HL-60/S4 treated with retinoic acid at 250 ng/mL for 4 days and 3 days (cell line): ENCODE measurements around the gene TIMM17B.

Source experiments
- in situ Hi-C: fragments of 300-500 bp; cut with MboI; formaldehyde crosslinking; loops from 2 replicates; pipeline ENCODE4 v1.7.0; 2022; ENCODE audit warnings: low sequenced_read_pairs

TIMM17B gene

GRCh38 chrX:48919360-48919841, 21.8 kb upstream of the TIMM17B start:
- in situ Hi-C loops, result no loop called here

- in situ Hi-C loops, result no loop called here
Measured at GRCh38 chrX:48918643-48919340, 21.2 kb upstream of the TIMM17B start, which contains the start of gene PIM2. TSS of gene PIM2 (minus strand) at chrX:48919024. CDS start at chrX:48918834, 190 bp downstream.

- in situ Hi-C loops, result no loop called here
Measured at GRCh38 chrX:48918301-48918642, 20.7 kb upstream of the TIMM17B start.

- in situ Hi-C loops, result no loop called here
Measured at GRCh38 chrX:48917139-48918001, 19.8 kb upstream of the TIMM17B start.

- in situ Hi-C loops, result no loop called here
Measured at GRCh38 chrX:48914593-48915493, 17.3 kb upstream of the TIMM17B start.

- in situ Hi-C loops, result no loop called here
Measured at GRCh38 chrX:48913605-48914366, 16.2 kb upstream of the TIMM17B start.

- in situ Hi-C loops, result no loop called here
Measured at GRCh38 chrX:48911412-48912182, 14.0 kb upstream of the TIMM17B start, which contains the start of gene SLC35A2. TSS of gene SLC35A2 (minus strand) at chrX:48911646. CDS start at chrX:48911636, 10 bp downstream.

- in situ Hi-C loops, result no loop called here
Measured at GRCh38 chrX:48910926-48911411, 13.4 kb upstream of the TIMM17B start.

GRCh38 chrX:48909703-48910294, 12.2 kb upstream of the TIMM17B start:
- in situ Hi-C loops, result no loop called here

- in situ Hi-C loops, result no loop called here
Measured at GRCh38 chrX:48908600-48908999, 11.0 kb upstream of the TIMM17B start.

GRCh38 chrX:48905090-48905790, 7.7 kb upstream of the TIMM17B start:
- in situ Hi-C loops, result no loop called here

GRCh38 chrX:48904626-48905025, 7.1 kb upstream of the TIMM17B start:
- in situ Hi-C loops, result no loop called here

- in situ Hi-C loops, result no loop called here
Measured at GRCh38 chrX:48904180-48904579, 6.6 kb upstream of the TIMM17B start.

- in situ Hi-C loops, result no loop called here
Measured at GRCh38 chrX:48903290-48903689, 5.7 kb upstream of the TIMM17B start.

- in situ Hi-C loops, result no loop called here
Measured at GRCh38 chrX:48902776-48903175, 5.2 kb upstream of the TIMM17B start.

GRCh38 chrX:48902135-48902534, 4.6 kb upstream of the TIMM17B start:
- in situ Hi-C loops, result no loop called here

GRCh38 chrX:48901069-48901468, 3.5 kb upstream of the TIMM17B start:
- in situ Hi-C loops, result no loop called here

GRCh38 chrX:48899078-48899410, 1.5 kb upstream of the TIMM17B start:
- in situ Hi-C loops, result no loop called here
